Keratinocyte (primary cell): ENCODE results near the gene NINJ1.

Experiments
- CTCF ChIP-seq, 3 experiments: IDR thresholded peaks in 1 of 3; conservative IDR thresholded peaks in 1 of 3; optimal IDR thresholded peaks in 1 of 3; 2 replicates in 2 of 3; 3 replicates in 1 of 3; pipeline versions ENCODE3 to v1.5.1; 2011; ENCODE audit warnings: low read length in 3 of 3, mild to moderate bottlenecking in 3 of 3, moderate library complexity in 2 of 3, control low read depth in 1 of 3, inconsistent platforms in 1 of 3; ENCODE audit not compliant: insufficient read depth in 2 of 3; ENCODE audit errors: extremely low read depth in 1 of 3
- EZH2 ChIP-seq: IDR thresholded peaks from one replicate; pipeline ENCODE4 v1.6.1; 2012; ENCODE audit warnings: inconsistent platforms, mild to moderate bottlenecking, low read length, moderate library complexity

GRCh38 chr9:93079371-93079770 is 54.7 kb downstream of the NINJ1 start:
- TF ChIP-seq CTCF (optimal IDR thresholded peaks at IDR 0.05 in 1 of 3, IDR thresholded peaks at IDR 0.05 in 1 of 3, conservative IDR thresholded peaks at IDR 0.05 in 1 of 3; ENCODE audit: extremely low read depth in 1 of 3, insufficient read depth in 2 of 3, low read length in 3 of 3), result no peak
- no peak for TF ChIP-seq EZH2
